ENCODE data around the gene CHP2.
"Not testable (repeated sequence)": the region's sequence is repeated elsewhere in the genome, so short reads cannot be mapped to it uniquely, and the experiment has no call there.

Gene CHP2

GRCh38 chr16:23729503-23730424 is 25.1 kb upstream of the CHP2 start:
- H3K79me2 ChIP-seq (ENCODE audit: insufficient read depth, low read length) = no peaks in the 10 kb centered on the region
- H3K4me2 ChIP-seq (ENCODE audit: insufficient read depth, low read length) = no peak overlapping the region
- peak overlapping the region; percentile 43; the same call in 1 of the 2 replicates for H2AFZ ChIP-seq (ENCODE audit: low read depth, low read length)
- no peak overlapping the region for H3K4me3 ChIP-seq (ENCODE audit: low read depth in 1 of 2, low read length in 2 of 2)
- no peaks in the 10 kb centered on the region for H3K9me3 ChIP-seq (ENCODE audit: insufficient read depth, low read length, severe bottlenecking)
- H3K4me1 ChIP-seq (ENCODE audit: insufficient read depth, low read length) = peaks cover 3% of the 10 kb centered on the region; the same call in 1 of the 2 replicates
- H4K20me1 ChIP-seq (ENCODE audit: insufficient read depth, low read length) = no peaks in the 10 kb centered on the region
- H3K9ac ChIP-seq (ENCODE audit: low read depth, low read length) = no peak overlapping the region
- H3K36me3 ChIP-seq (ENCODE audit: insufficient read depth, low read length) = no peaks in the 10 kb centered on the region
- TF ChIP-seq CTCF (IDR thresholded peaks at IDR 0.05; ENCODE audit: borderline replicate concordance, extremely low read depth, low read length, poor library complexity, severe bottlenecking) = no peak
- no peak for TF ChIP-seq EZH2 (IDR thresholded peaks at IDR 0.05; ENCODE audit: borderline replicate concordance, low read depth, low read length, severe bottlenecking)
- ATAC-seq (ENCODE audit: insufficient read depth, low read depth) = peak; percentile 58; the same call in 2 of the 3 replicates
- peak; percentile 30 for DNase-seq
- H3K27me3 ChIP-seq (ENCODE audit: insufficient read depth, low read length, poor library complexity) = no peaks in the 10 kb centered on the region
- H3K27ac ChIP-seq (ENCODE audit: low read length) = no peak overlapping the region

GRCh38 chr16:23734176-23734893 is 20.5 kb upstream of the CHP2 start:
- Histone ChIP-seq H3K27me3 (ENCODE audit: insufficient read depth, low read length, poor library complexity) (no peaks in the 10 kb centered on the region), H3K9me3 (ENCODE audit: insufficient read depth, low read length, severe bottlenecking) (no peaks in the 10 kb centered on the region), H3K4me1 (ENCODE audit: insufficient read depth, low read length) (no peaks in the 10 kb centered on the region), H3K79me2 (ENCODE audit: insufficient read depth, low read length) (no peaks in the 10 kb centered on the region), H3K4me3 (ENCODE audit: low read depth in 1 of 2, low read length in 2 of 2) (no peak overlapping the region), H3K9ac (ENCODE audit: low read depth, low read length) (no peak overlapping the region), H4K20me1 (ENCODE audit: insufficient read depth, low read length) (no peaks in the 10 kb centered on the region), H3K36me3 (ENCODE audit: insufficient read depth, low read length) (no peaks in the 10 kb centered on the region), H3K4me2 (ENCODE audit: insufficient read depth, low read length) (no peak overlapping the region), H3K27ac (ENCODE audit: low read length) (no peak overlapping the region), H2AFZ (ENCODE audit: low read depth, low read length) (no peak overlapping the region)
- TF ChIP-seq CTCF (IDR thresholded peaks at IDR 0.05; ENCODE audit: borderline replicate concordance, extremely low read depth, low read length, poor library complexity, severe bottlenecking) = no peak
- no peak for TF ChIP-seq EZH2 (IDR thresholded peaks at IDR 0.05; ENCODE audit: borderline replicate concordance, low read depth, low read length, severe bottlenecking)
- DNase-seq = no peak
- no peak for ATAC-seq (ENCODE audit: insufficient read depth, low read depth)

- H3K4me2 ChIP-seq (ENCODE audit: insufficient read depth, low read length); H3K27me3 ChIP-seq (ENCODE audit: insufficient read depth, low read length, poor library complexity); DNase-seq; H3K79me2 ChIP-seq (ENCODE audit: insufficient read depth, low read length); ATAC-seq (ENCODE audit: insufficient read depth, low read depth); H4K20me1 ChIP-seq (ENCODE audit: insufficient read depth, low read length); H3K4me1 ChIP-seq (ENCODE audit: insufficient read depth, low read length); H3K9me3 ChIP-seq (ENCODE audit: insufficient read depth, low read length, severe bottlenecking); H2AFZ ChIP-seq (ENCODE audit: low read depth, low read length); H3K4me3 ChIP-seq (ENCODE audit: low read depth in 1 of 2, low read length in 2 of 2); H3K36me3 ChIP-seq (ENCODE audit: insufficient read depth, low read length); H3K27ac ChIP-seq (ENCODE audit: low read length); H3K9ac ChIP-seq (ENCODE audit: low read depth, low read length): not testable (repeated sequence)
These were observed 17.3 kb upstream of the CHP2 start for GRCh38 chr16:23737423-23738028.

All from DND-41 (cell line).